Immature natural killer cell (primary cell): Measurements from ENCODE around the gene C10orf53. TPM values are rescaled to one million over a fixed set of nuclear protein-coding genes. Genes with fewer than 3 reads are reported as not detected.
"Not testable (repeated sequence)": the region's sequence is repeated elsewhere in the genome, so short reads cannot be mapped to it uniquely, and the experiment has no call there.

ENCODE experiments used
- DNase-seq, 3 donors: peaks; one replicate each; pipeline ENCODE4 v3.0.0; 2022; ENCODE audit warnings: mixed read lengths in 1 of 3
- H3K27ac Mint-ChIP-seq, 6 donors: one replicate each; pipeline ENCODE4 v1.8.0; 2020; ENCODE audit warnings: mixed read lengths in 6 of 6, mild to moderate bottlenecking in 5 of 6, inconsistent platforms in 4 of 6, moderate library complexity in 3 of 6
- H3K27me3 Mint-ChIP-seq, 3 donors: one replicate each; pipeline ENCODE4 v1.8.0; 2020 to 2021; ENCODE audit warnings: low read depth in 3 of 3, mild to moderate bottlenecking in 3 of 3, mixed read lengths in 3 of 3, moderate library complexity in 3 of 3, inconsistent platforms in 1 of 3
- H3K36me3 Mint-ChIP-seq, 3 donors: one replicate each; pipeline ENCODE4 v1.8.0; 2020; ENCODE audit warnings: mixed read lengths in 3 of 3, inconsistent platforms in 2 of 3, mild to moderate bottlenecking in 2 of 3
- H3K4me1 Mint-ChIP-seq, 2 donors: one replicate each; pipeline ENCODE4 v1.8.0; 2020; ENCODE audit warnings: inconsistent platforms in 2 of 2, mild to moderate bottlenecking in 2 of 2, mixed read lengths in 2 of 2, moderate library complexity in 1 of 2
- H3K4me3 Mint-ChIP-seq, 5 donors: one replicate each; pipeline ENCODE4 v1.8.0; 2020; ENCODE audit warnings: mild to moderate bottlenecking in 5 of 5, mixed read lengths in 5 of 5, inconsistent platforms in 3 of 5, moderate library complexity in 3 of 5
- H3K9me3 Mint-ChIP-seq, 6 donors: one replicate each; pipeline ENCODE4 v1.8.0; 2020; ENCODE audit warnings: mild to moderate bottlenecking in 6 of 6, mixed read lengths in 6 of 6, inconsistent platforms in 4 of 6, moderate library complexity in 3 of 6
- polyA plus RNA-seq, 3 donors: library from polyadenylated mRNA; unstranded; fragments of 300-500 nt; fragmentation: Illumina TruSeq; gene quantifications; one replicate each; pipeline ENCODE4 v1.2.3, GENCODE V29; 2021

C10orf53 gene
- polyA plus RNA-seq, 3 donors from 2014 or later, result not detected

DNA sequence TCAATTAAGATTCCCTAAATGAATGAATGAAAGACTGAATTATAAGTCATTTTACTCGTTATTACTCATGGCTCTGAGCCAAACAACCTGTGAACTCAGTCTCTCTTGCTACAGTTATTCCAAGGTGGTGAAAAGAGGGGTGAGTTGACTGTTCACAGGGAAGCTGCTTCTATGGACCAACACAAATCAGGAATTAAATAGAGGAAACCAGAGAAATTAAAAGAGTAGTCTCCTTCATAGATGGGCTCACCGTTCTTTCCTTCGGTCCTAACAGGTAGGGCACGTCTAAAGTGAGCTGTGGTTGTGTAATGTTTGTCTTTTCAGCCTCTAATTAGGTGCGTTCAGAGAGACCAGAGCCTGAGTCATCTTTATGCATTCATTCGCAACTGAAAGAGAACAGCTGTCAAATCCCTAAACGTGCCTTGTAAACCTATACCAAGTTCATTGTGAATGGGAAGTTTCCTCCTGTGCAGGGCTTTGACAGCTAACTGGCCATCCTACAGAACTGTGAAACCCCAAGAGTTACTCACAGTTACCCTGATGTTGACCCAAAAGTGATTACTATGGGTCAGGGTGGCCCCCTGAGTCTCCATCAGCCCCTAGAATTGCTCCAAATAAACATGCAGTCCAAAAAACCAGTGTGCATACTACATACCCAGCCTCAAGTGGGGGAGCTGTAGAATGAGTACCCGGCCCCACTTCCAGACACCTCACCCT, 18.2 kb upstream of the C10orf53 start:
- no peak overlapping the region for H3K4me3 Mint-ChIP-seq
- no peak for DNase-seq
- peaks cover 0 to 7% (median 0%) of the 10 kb centered on the region in 3 donors for H3K36me3 Mint-ChIP-seq
- H3K4me1 Mint-ChIP-seq, result no peaks in the 10 kb centered on the region
- no peak overlapping the region for H3K27ac Mint-ChIP-seq
- H3K9me3 Mint-ChIP-seq, result peaks cover 0 to 14% (median 9%) of the 10 kb centered on the region in 6 donors
- H3K27me3 Mint-ChIP-seq, result peaks cover 3 to 19% (median 6%) of the 10 kb centered on the region in 3 donors

- Mint-ChIP-seq H3K27me3 (peaks cover 0 to 21% (median 4%) of the 10 kb centered on the region in 3 donors), H3K4me3 (no peak overlapping the region), H3K4me1 (no peaks in the 10 kb centered on the region), H3K9me3 (peaks cover 0 to 14% (median 9%) of the 10 kb centered on the region in 6 donors), H3K36me3 (peaks cover 0 to 7% (median 0%) of the 10 kb centered on the region in 3 donors), H3K27ac (no peak overlapping the region)
- no peak for DNase-seq
Measured at GRCh38 chr10:49662169-49662830, 17.2 kb upstream of the C10orf53 start.

GRCh38 chr10:49663596-49663995, 15.9 kb upstream of the C10orf53 start:
- Mint-ChIP-seq H3K4me3 (no peak overlapping the region), H3K4me1 (no peaks in the 10 kb centered on the region), H3K36me3 (peaks cover 0 to 7% (median 0%) of the 10 kb centered on the region in 3 donors), H3K9me3 (peaks cover 0 to 9% (median 8%) of the 10 kb centered on the region in 6 donors), H3K27ac (no peak overlapping the region), H3K27me3 (peaks cover 2 to 16% (median 3%) of the 10 kb centered on the region in 3 donors)
- DNase-seq, result no peak

GRCh38 chr10:49664006-49664841, 15.2 kb upstream of the C10orf53 start:
- H3K4me1 Mint-ChIP-seq, result no peaks in the 10 kb centered on the region
- peaks cover 0 to 3% (median 1%) of the 10 kb centered on the region in 6 donors for H3K9me3 Mint-ChIP-seq
- no peak overlapping the region for H3K4me3 Mint-ChIP-seq

DNA sequence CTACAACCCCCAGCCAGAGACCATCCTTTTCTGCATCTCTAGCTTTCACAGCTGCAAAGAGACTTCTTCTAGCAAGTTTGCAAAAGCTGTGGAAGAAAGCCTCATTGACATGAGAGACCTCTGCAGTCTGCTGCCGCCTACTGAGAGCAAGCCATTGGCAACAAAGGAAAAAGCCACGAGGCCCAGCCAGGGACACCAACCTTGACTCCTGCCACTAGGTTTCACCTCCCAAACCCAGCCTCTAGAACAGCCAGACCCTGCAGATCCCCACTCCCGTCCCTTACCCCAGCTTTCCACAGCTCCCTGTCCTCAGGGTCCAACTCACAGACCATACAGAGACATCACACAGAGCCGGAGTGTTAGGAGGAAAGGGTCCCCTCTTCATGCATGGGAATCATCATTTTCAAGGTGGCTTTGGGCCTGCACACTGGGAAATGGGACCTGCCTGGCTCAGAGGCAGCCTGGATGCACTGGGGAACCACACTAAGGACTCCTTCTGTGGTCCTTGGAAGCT, 14.6 kb upstream of the C10orf53 start:
- Mint-ChIP-seq H3K4me1 (no peaks in the 10 kb centered on the region), H3K4me3 (no peak overlapping the region), H3K27ac (no peak overlapping the region), H3K36me3 (no peaks in the 10 kb centered on the region), H3K27me3 (peaks cover 2 to 16% (median 3%) of the 10 kb centered on the region in 3 donors), H3K9me3 (no peaks in the 10 kb centered on the region)
- no peak for DNase-seq

More at GRCh38 chr10:49664006-49664841, 15.2 kb upstream of the C10orf53 start:
- peaks cover 2 to 16% (median 3%) of the 10 kb centered on the region in 3 donors for H3K27me3 Mint-ChIP-seq
- no peak for DNase-seq
- peaks cover 0 to under 1% (median 0%) of the 10 kb centered on the region in 3 donors for H3K36me3 Mint-ChIP-seq
- H3K27ac Mint-ChIP-seq, result no peak overlapping the region

GRCh38 chr10:49666054-49666615, 13.3 kb upstream of the C10orf53 start:
- Mint-ChIP-seq H3K4me3 (no peak overlapping the region), H3K27me3 (peaks cover 2 to 16% (median 3%) of the 10 kb centered on the region in 3 donors), H3K36me3 (no peaks in the 10 kb centered on the region), H3K4me1 (no peaks in the 10 kb centered on the region), H3K27ac (no peak overlapping the region), H3K9me3 (peaks cover 0 to under 1% (median 0%) of the 10 kb centered on the region in 6 donors)
- no peak for DNase-seq

GRCh38 chr10:49666685-49667084, 12.8 kb upstream of the C10orf53 start:
- no peak for DNase-seq
- no peak overlapping the region for H3K4me3 Mint-ChIP-seq
- no peaks in the 10 kb centered on the region for H3K4me1 Mint-ChIP-seq
- peaks cover 2 to 18% (median 3%) of the 10 kb centered on the region in 3 donors for H3K27me3 Mint-ChIP-seq
- H3K36me3 Mint-ChIP-seq, result no peaks in the 10 kb centered on the region
- no peak overlapping the region for H3K27ac Mint-ChIP-seq
- H3K9me3 Mint-ChIP-seq, result peaks cover 0 to 3% (median 0%) of the 10 kb centered on the region in 6 donors

DNA sequence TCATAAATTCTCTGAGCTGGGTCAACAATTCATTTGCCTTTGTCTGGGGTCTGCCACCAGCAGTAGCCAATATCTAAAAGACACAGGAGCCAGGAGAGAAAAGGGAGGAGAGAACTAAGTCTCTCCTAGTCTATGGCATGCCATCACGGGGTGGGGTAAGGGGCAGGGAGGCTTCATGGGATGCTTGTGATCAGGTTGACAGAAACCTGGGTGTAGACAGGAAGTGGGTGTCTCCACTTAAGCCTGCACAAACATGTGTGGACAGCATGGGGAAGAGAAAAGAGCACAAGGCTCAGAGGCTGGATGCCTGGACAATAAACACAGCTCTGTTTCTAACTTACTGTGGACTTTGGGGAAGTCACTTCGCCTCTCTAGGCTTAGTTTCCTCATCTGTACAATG, 11.5 kb upstream of the C10orf53 start:
- Mint-ChIP-seq H3K4me3 (no peak overlapping the region), H3K36me3 (no peaks in the 10 kb centered on the region), H3K27ac (no peak overlapping the region), H3K9me3 (peaks cover 0 to 3% (median 0%) of the 10 kb centered on the region in 6 donors), H3K4me1 (no peaks in the 10 kb centered on the region), H3K27me3 (peaks cover 3 to 14% (median 9%) of the 10 kb centered on the region in 3 donors)
- DNase-seq, result no peak

DNA sequence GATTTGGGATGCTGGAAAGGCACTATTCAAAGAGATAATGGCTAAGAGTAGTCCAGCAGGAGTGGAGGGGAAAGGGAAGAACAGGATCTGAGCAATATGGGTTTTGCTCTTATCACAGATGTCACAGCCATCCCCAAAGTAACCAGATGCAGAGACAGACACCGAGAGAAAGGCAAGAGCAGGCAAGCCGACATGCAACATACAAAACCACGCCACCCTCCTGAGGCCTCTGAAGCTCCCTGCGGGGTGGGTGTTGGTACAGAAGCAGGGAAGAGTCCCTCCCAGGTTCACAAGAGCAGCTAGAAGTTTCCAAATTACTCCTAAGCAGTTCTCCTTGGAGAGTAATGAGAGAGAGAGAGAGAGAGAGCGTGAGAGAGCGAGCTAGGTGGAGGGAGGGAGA, 10.8 kb upstream of the C10orf53 start:
- H3K27me3 Mint-ChIP-seq, result peaks cover 3 to 16% (median 11%) of the 10 kb centered on the region in 3 donors
- H3K9me3 Mint-ChIP-seq, result peaks cover 0 to 3% (median 1%) of the 10 kb centered on the region in 6 donors
- no peak for DNase-seq
- no peaks in the 10 kb centered on the region for H3K4me1 Mint-ChIP-seq
- no peak overlapping the region for H3K27ac Mint-ChIP-seq
- no peak overlapping the region for H3K4me3 Mint-ChIP-seq
- no peaks in the 10 kb centered on the region for H3K36me3 Mint-ChIP-seq

DNA sequence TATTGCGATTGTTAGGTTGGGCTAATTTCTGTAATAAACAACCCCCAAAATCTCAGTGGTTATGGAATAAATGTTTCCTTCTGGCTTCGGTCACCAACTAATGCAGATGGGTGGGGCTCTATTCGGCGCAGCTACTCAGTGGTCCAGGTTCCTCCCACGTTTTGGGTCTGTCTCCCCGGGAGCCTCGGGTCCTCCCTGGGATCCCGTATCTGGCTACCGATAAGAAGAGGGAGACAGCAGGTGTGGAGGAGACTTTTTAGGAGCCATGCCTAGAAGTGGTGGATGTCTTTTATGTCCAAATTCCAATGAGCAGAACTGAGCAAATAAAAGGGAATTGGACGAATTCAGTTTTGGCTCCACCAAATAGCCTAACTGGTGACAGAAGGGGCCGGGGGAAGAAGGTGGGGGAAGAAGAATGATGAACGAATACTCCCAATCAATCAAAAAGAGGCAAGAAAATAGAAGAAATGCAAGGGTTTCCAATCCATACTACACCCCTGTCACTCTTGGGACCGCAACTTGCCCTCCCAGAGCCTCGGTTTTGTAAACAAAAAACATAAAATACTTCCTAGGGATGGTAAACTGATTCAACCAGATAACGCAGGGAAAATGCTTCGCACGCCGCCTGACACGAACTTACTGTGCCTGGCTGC, 498 bp upstream of the C10orf53 start:
- Mint-ChIP-seq H3K36me3 (no peaks in the 10 kb centered on the region), H3K9me3 (peaks cover 3 to 48% (median 12%) of the 10 kb centered on the region in 6 donors), H3K4me1 (peaks cover 5 to 10% of the 10 kb centered on the region in 2 donors), H3K27me3 (peaks cover 0 to 28% (median 1%) of the 10 kb centered on the region in 3 donors), H3K4me3 (peak overlapping the region in 4 of 5 donors; percentile 3 to 66 (median 6)), H3K27ac (no peak overlapping the region)
- DNase-seq, result no peak

DNA sequence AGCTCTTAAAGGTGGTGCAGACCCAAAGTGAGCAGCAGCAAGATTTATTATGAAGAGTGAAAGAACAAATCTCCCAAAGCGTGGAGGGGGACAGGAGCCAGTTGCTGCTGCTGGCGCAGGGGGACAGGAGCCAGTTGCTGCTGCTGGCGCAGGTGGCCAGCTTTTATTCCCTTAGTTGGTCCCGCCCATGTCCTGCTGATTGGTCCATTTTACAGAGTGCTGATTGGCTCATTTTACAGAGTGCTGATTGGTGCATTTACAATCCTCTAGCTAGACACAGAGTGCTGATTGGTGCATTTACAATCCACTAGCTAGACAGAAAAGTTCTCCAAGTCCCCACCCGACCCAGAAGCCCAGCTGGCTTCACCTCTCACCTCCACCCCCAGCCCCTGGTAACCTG, 3.0 kb downstream of the C10orf53 start:
- not testable (repeated sequence) for H3K36me3 Mint-ChIP-seq, H3K27ac Mint-ChIP-seq, H3K4me3 Mint-ChIP-seq, DNase-seq
- Mint-ChIP-seq H3K4me1 (peaks cover 5 to 10% of the 10 kb centered on the region in 2 donors), H3K27me3 (peaks cover 0 to 27% (median 10%) of the 10 kb centered on the region in 3 donors), H3K9me3 (peaks cover 5 to 50% (median 18%) of the 10 kb centered on the region in 6 donors)

DNA sequence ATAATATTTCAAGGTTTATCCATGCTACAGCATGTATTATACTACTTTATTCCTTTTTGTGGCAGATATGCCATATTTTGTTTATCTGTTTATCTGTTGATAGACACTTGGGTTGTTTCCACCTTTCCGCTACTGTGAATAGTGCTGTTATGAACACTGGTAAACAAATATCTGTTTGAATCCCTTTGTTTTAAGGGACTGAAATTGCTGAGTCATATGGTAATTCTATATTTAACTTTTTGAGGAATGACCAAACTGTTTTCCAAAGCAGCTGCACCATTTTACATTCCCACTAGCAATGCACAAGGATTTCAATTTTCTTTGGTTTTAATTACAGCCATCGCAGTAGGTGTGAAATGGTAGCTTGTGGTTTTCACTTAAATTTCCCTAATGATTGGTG, 3.4 kb downstream of the C10orf53 start:
- peaks cover 4 to 29% (median 11%) of the 10 kb centered on the region in 3 donors for H3K27me3 Mint-ChIP-seq
- peaks cover 0 to 3% (median 0%) of the 10 kb centered on the region in 3 donors for H3K36me3 Mint-ChIP-seq
- DNase-seq, result no peak
- peaks cover 5 to 10% of the 10 kb centered on the region in 2 donors for H3K4me1 Mint-ChIP-seq
- no peak overlapping the region for H3K4me3 Mint-ChIP-seq
- no peak overlapping the region for H3K27ac Mint-ChIP-seq
- H3K9me3 Mint-ChIP-seq, result peaks cover 5 to 52% (median 19%) of the 10 kb centered on the region in 6 donors
